Progenitor cell of endocrine pancreas (in vitro differentiated cells): ENCODE results near the gene RGS7. TPM values are rescaled to one million over a fixed set of nuclear protein-coding genes. Genes with fewer than 3 reads are reported as not detected.
"Not testable (repeated sequence)": the region's sequence is repeated elsewhere in the genome, so short reads cannot be mapped to it uniquely, and the experiment has no call there.

Source experiments
- DNase-seq: peaks from one replicate; pipeline ENCODE4 v3.0.0; 2021; ENCODE audit warnings: low spot score; ENCODE audit not compliant: unreplicated experiment
- H3K27ac Mint-ChIP-seq: 2 replicates; pipeline ENCODE4 v1.8.0; 2021; ENCODE audit warnings: mild to moderate bottlenecking, moderate library complexity, mixed read lengths
- H3K27me3 Mint-ChIP-seq: 2 replicates; pipeline ENCODE4 v1.8.0; 2021; ENCODE audit warnings: mixed read lengths
- H3K36me3 Mint-ChIP-seq: 2 replicates; pipeline ENCODE4 v1.8.0; 2022; ENCODE audit warnings: mixed read lengths; ENCODE audit not compliant: insufficient read depth
- H3K4me1 Mint-ChIP-seq: 2 replicates; pipeline ENCODE4 v1.8.0; 2021; ENCODE audit warnings: low read depth, mixed read lengths
- H3K4me3 Mint-ChIP-seq: 2 replicates; pipeline ENCODE4 v1.8.0; 2021; ENCODE audit warnings: low read depth, mild to moderate bottlenecking, moderate library complexity, mixed read lengths
- H3K9me3 Mint-ChIP-seq: 2 replicates; pipeline ENCODE4 v1.8.0; 2021; ENCODE audit warnings: low read depth, mixed read lengths
- total RNA-seq: library from RNA; stranded (reverse); gene quantifications from 2 replicates; pipeline ENCODE4 v1.2.1, GENCODE V29; 2021
- TF ChIP-seq, protein P1 (sequence below): fragments of 200-600 bp; sonication (generic); IDR thresholded peaks from one replicate; pipeline ENCODE4 v1.5.0; 2021; ENCODE audit warnings: antibody characterized with exemption, mild to moderate bottlenecking; ENCODE audit not compliant: unreplicated experiment

The RGS7 gene
- total RNA-seq, 1 donor from 2014 or later = 2.4 TPM

DNA sequence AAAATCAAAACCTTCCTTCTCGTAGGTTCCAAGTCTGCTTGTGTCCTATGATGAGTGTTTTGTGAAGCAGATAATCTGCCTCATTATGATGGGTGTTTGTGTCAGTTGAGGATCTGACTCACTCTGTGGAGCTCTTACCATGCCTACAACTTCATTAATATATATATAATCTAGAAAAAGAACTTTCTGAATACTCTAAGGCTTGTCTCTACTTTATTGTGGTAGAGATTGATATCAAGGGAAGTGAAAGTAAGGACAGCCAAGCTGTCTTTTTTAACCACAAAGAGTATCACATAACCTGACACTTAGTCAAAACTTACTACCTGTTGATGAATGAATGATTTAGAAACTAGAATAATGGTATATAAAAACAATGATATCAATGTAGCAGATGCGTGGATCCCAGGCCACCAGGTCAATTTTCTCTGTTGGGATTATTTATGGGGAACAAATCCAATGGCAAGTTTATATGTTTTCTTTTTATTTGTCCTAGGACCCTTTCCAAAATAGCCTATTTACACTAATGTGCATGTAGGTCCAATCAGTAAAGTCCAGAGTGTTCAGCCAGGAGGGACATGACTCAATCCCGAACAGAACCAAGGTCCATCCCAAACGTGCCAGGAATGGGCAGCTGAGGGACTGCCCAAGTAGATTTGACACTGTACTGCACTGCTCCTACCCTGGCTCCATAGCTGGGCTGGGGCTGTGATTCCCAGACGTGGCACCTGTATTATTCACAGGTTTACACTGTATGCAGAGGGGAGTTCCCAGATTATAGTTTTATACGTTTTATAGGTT lies 562.8 kb downstream of the RGS7 start:
- no peak overlapping the region for H3K4me3 Mint-ChIP-seq
- TF ChIP-seq, protein P1, sequence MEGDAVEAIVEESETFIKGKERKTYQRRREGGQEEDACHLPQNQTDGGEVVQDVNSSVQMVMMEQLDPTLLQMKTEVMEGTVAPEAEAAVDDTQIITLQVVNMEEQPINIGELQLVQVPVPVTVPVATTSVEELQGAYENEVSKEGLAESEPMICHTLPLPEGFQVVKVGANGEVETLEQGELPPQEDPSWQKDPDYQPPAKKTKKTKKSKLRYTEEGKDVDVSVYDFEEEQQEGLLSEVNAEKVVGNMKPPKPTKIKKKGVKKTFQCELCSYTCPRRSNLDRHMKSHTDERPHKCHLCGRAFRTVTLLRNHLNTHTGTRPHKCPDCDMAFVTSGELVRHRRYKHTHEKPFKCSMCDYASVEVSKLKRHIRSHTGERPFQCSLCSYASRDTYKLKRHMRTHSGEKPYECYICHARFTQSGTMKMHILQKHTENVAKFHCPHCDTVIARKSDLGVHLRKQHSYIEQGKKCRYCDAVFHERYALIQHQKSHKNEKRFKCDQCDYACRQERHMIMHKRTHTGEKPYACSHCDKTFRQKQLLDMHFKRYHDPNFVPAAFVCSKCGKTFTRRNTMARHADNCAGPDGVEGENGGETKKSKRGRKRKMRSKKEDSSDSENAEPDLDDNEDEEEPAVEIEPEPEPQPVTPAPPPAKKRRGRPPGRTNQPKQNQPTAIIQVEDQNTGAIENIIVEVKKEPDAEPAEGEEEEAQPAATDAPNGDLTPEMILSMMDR = no peak
- H3K27ac Mint-ChIP-seq = no peak overlapping the region
- H3K36me3 Mint-ChIP-seq = no peaks in the 10 kb centered on the region
- H3K27me3 Mint-ChIP-seq = no peaks in the 10 kb centered on the region
- DNase-seq = no peak
- no peaks in the 10 kb centered on the region for H3K9me3 Mint-ChIP-seq
- H3K4me1 Mint-ChIP-seq = peaks cover 3% of the 10 kb centered on the region

DNA sequence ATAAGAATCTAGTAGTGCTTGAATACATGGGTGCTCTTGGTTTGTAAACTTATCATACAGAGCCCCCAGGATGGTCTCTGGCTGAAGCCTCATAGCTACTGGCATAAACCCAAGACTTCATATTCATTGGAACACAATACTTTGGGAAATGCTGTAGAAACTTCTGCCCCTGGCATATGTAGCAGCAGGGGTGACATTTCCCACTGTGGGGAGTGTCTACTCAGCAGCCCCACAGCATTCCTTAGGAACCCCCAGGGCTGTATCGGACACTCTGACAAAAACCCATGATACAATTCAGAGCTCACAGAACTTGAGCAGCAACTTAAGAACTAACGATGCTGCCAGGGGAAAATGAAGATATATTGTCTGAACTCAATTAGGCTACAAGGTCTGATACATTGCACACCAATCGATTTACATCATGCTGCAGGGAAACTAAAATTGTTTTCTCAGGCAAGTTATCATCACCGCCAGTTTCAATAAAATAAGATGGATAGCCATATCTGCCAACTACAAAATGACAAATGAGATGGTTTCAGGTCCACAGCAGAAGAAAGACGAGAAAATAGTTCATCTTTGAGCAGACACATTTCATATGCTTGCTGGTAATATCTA lies 564.0 kb downstream of the RGS7 start:
- no peaks in the 10 kb centered on the region for H3K27me3 Mint-ChIP-seq
- no peak overlapping the region for H3K4me3 Mint-ChIP-seq
- peaks cover 3% of the 10 kb centered on the region for H3K4me1 Mint-ChIP-seq
- H3K36me3 Mint-ChIP-seq = no peaks in the 10 kb centered on the region
- no peak overlapping the region for H3K27ac Mint-ChIP-seq
- no peaks in the 10 kb centered on the region for H3K9me3 Mint-ChIP-seq
- TF ChIP-seq, protein P1 = no peak
- no peak for DNase-seq

DNA sequence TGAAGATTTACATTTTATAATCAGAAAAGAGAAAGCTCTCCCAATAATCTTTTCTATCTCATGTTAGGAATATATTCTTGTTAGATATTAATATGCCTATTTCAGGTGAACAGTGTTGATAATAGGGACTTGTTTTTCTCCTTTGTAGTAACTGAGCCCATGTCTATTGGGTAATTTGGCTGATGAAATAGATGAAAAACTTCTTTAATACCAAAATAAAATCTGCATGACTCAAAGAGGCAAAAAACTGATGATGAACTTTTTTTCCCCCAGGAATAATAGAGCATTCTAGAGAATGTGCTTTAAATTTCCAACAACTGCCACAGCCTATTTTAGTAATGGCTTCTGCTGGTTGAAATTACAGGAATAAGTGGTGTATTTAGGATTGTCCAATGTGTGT lies 566.1 kb downstream of the RGS7 start:
- H3K9me3 Mint-ChIP-seq = no peaks in the 10 kb centered on the region
- TF ChIP-seq, protein P1 = no peak
- no peaks in the 10 kb centered on the region for H3K4me1 Mint-ChIP-seq
- H3K36me3 Mint-ChIP-seq = no peaks in the 10 kb centered on the region
- no peak for DNase-seq
- no peak overlapping the region for H3K27ac Mint-ChIP-seq
- H3K4me3 Mint-ChIP-seq = no peak overlapping the region
- no peaks in the 10 kb centered on the region for H3K27me3 Mint-ChIP-seq

DNA sequence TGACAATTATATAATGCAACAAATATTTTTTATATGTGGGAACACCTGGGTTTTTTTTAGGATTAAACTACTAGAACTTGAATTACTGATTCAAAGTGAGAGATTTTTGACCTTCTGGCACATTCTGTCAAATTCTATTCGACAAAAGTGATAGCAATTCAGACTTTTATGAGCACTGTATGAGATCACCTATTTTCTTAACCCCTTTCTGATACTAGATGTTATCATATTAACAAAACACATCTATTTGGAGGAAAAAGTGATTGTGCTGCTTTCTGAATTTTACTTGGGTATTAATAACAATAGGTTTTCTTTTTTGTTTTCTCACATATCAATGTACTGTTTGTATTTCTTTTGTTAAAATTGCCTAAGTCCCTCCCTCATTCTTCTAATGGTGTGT lies 570.1 kb downstream of the RGS7 start:
- Mint-ChIP-seq H3K9me3 (no peaks in the 10 kb centered on the region), H3K36me3 (no peaks in the 10 kb centered on the region), H3K27ac (no peak overlapping the region), H3K27me3 (no peaks in the 10 kb centered on the region), H3K4me3 (no peak overlapping the region), H3K4me1 (no peaks in the 10 kb centered on the region)
- DNase-seq = no peak
- TF ChIP-seq, protein P1 = no peak

DNA sequence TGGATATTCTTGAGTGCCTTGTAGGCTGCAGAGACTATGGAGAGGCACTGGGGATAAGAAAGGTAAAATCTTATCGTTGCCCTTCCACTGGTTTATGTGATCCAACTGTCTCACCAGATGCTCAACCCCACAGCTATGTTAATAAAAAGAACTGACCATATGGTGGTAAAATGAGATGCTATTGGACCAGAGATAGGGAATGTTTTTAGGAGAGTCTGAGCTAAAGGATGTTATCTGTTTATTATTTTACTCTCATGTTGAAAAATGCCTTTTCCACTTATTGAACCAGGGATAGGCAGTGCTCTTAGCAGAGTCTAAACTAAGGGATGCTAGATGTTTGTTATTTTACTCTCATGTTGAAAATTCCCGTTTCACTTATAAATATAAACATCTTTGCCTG lies 572.2 kb downstream of the RGS7 start:
- H3K4me3 Mint-ChIP-seq = no peak overlapping the region
- H3K36me3 Mint-ChIP-seq = no peaks in the 10 kb centered on the region
- no peak overlapping the region for H3K27ac Mint-ChIP-seq
- H3K27me3 Mint-ChIP-seq = no peaks in the 10 kb centered on the region
- TF ChIP-seq, protein P1 = no peak
- DNase-seq = no peak
- no peaks in the 10 kb centered on the region for H3K4me1 Mint-ChIP-seq
- no peaks in the 10 kb centered on the region for H3K9me3 Mint-ChIP-seq

DNA sequence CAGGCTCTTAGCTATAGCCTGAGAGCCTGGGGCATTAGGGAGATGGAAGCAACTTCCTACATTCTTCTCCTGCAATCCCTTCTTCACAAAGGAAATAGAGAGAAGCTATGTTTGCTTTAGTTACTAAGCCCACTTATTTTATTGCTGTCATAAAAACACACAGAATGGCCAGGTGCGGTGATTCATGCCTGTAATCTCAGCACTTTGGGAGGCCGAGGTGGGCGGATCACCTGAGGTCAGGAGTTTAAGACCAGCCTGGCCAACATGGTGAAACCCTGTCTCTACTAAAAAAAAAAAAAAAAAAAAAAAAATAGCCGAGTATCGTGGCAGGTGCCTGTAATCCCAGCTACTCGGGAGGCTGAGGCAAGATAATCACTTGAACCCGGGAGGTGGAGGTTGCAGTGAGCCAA lies 573.3 kb downstream of the RGS7 start:
- peak overlapping the region; percentile 86 for H3K27ac Mint-ChIP-seq
- H3K36me3 Mint-ChIP-seq = not testable (repeated sequence)

More for the DNA sequence above, 573.3 kb downstream of the RGS7 start:
- H3K4me3 Mint-ChIP-seq, H3K27me3 Mint-ChIP-seq, DNase-seq, H3K9me3 Mint-ChIP-seq, H3K4me1 Mint-ChIP-seq: not testable (repeated sequence)
